Cardiac septum (tissue), 1 donor: ENCODE measurements around the gene ERMARD. TPM values are rescaled to one million over a fixed set of nuclear protein-coding genes. Genes with fewer than 3 reads are reported as not detected.
A peak's percentile ranks its signal among the peaks of the same experiment; 100 is the strongest.

Source experiments
- DNase-seq: peaks from one replicate; pipeline ENCODE4 v3.0.0-alpha.2; 2020; ENCODE audit warnings: low spot score
- intact Hi-C: fragments of 100-400 bp; cut with DNase I; formaldehyde crosslinking; loops from one replicate; pipeline ENCODE4 v1.14.0; 2022
- total RNA-seq: library from RNA; stranded (reverse); fragmentation: NEBNext Ultra II Directional; extraction: Animal tissue kit (Norgen Biotek cat#: 25700); gene quantifications from one replicate; pipeline ENCODE4 v1.2.1, GENCODE V29; 2021
- donor health status: DM: no; HTN: no; CAD: no.

The ERMARD gene
- total RNA-seq, 1 donor from 2014 or later, result 11.3 TPM

DNA sequence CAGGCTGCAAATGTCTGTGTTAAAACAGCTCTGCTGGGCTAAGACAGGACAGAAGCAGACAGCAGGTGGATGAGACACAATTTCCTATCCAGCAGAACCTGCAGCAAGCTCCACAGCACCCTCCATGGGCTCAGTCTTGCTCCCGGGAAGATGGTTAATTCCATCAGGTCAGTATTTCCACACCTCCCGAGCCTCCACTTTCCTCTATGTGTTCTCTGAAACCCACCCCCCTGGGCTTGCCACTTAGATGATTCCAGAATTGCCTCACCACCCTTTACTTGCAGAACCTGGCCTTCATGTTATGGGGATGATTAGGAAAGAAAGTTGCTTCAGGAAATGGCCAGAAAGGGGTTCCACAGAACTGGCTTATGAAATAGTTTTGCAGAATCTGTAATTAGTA is 43.8 kb downstream of the ERMARD start:
- intact Hi-C loops, result no loop called here

DNA sequence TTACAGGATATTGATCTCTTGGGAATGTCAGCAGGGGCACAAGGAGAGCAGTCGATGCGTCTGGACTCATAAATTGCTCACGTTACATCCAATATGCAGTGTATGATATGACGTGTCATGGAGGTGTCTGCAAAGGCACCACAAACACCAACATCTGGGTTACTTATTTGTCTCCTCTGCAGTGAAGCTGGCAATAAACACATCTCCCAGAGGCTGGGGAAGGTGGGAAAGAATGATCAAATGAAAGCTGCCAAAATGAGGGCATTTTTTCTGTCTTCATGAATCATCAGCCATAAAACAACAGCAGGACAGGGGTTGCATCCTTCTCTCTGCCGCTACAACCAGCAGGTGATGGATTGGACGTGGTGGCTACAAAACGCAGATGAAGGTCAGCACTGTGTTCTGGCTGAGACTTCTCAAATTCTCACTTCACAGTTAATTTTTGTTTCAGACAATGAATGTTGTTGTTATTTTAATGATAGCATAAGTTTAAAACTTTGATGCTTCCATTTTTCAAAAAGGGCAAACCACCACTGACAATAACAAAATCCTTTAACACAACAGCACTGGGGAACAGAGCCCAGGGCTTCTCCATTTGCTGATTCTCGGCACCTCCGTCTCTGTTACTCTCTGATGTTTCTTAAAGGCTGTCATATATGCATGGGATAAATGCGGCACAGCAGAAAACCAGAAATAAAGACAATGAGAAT is 47.5 kb downstream of the ERMARD start:
- DNase-seq, result no peak
- intact Hi-C loops, result no loop called here

More for the DNA sequence above, 43.8 kb downstream of the ERMARD start:
- DNase-seq, result no peak

DNA sequence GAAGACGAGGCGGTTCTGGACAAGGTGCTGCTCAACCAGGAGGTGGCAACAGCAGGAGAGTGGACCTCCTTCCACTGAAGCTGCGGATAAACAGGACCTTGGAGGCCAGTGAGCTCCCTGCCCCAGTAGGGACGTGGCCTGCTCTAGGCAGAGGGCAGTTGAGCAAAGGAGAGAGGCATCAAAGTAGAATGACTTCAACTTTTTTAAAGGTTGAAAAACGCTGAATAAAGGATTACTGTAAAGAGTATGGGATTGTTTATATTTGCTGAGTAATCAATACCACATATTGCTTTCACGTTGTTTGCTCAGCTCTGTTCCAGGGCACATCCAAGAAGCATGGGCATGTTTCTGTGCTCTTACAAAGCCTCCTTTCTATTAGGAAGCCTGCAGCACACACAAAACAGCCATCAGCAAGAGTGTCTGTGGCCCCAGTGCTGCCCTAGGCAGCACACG is 48.1 kb downstream of the ERMARD start:
- DNase-seq, result peak; percentile 33
- intact Hi-C loops, result no loop called here

DNA sequence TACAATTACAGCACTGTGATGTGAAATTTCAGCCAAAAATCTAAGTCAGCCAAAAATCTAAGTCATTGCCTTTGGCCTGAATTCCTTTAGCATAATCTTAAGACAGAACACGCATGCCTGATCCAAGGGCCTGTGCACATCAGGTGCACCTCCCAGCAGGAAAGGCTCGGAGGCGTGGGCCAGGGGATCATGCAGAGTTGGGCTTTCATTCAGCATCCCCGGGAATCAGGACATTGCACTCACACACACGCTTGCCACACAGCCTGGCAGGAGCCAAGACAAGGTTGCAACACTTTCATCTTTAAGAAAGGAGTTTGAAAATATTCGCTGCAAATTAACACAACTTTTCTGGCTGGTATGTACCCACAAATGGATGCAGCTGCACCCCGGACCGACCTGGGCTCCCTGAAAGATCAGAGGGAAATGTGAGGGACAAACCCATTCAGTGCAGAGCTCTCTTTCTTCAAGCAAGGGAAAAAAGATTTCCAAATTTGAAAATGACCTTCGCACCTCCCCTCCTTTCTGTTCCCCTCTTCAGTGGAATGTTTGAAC is 48.8 kb downstream of the ERMARD start:
- intact Hi-C loops, result no loop called here
- DNase-seq, result peak; percentile 64

GRCh38 chr6:169800668-169801395 is 49.4 kb downstream of the ERMARD start:
- peak; percentile 63 for DNase-seq
- intact Hi-C loops, result no loop called here

- no peak for DNase-seq
- intact Hi-C loops, result no loop called here
These were observed 50.2 kb downstream of the ERMARD start for GRCh38 chr6:169801396-169802160.

- intact Hi-C loops, result no loop called here
These were observed 51.4 kb downstream of the ERMARD start for GRCh38 chr6:169802790-169803189.

GRCh38 chr6:169803271-169803811 is 51.9 kb downstream of the ERMARD start:
- intact Hi-C loops, result no loop called here
- DNase-seq, result peak; percentile 63

More at GRCh38 chr6:169802790-169803189, 51.4 kb downstream of the ERMARD start:
- DNase-seq, result no peak

DNA sequence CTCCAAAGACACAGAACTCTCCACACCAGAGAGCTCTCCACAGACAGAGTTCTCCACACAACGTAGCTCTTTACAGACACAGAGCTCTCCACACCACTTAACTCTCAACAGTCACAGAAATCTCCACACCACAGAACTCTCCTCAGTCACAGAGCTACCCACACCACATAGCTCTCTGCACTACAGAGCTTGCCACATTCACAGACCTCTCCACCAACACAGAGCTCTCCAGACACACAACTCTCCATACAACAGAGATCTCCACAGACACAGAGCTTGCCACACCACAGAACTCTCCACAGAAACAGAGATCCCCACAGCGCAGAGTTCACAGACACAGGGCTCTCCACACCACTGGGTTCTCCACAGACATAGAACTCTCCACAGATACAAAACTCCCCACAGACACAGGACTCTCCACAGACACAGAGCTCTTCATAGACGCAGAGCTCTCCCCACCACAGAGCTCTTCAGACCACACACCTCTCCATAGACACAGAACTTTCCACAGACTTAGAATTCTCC is 52.5 kb downstream of the ERMARD start:
- peak; percentile 55 for DNase-seq
- intact Hi-C loops, result no loop called here

- peak; percentile 29 for DNase-seq
- intact Hi-C loops, result no loop called here
These were observed 53.0 kb downstream of the ERMARD start for GRCh38 chr6:169804427-169804826.

DNA sequence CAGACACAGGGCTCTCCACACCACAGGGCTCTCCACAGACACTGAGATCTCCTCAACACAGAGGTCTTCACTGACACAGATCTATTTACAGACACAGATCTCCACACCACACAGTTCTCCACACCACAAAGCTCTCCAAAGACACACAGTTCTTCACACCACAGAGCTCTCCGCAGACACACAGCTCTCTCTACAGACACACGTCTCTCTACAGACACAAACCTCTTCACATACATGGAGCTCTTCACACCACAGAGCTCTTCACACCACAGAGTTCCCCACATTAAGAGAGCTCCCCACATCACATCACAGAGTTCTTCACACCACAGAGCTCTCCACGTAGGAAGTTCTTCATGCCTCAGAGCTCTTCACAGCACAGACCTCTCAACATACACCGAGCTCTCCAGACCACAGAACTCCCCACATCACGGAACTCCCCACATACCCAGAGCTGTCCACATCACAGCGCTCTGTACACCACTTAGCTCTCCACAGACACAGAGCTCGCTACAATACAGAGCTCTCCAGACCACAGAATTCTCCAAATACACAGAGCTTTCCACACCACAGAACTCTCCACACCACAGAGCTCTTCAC is 53.9 kb downstream of the ERMARD start:
- intact Hi-C loops, result no loop called here

GRCh38 chr6:169806701-169807100 is 55.3 kb downstream of the ERMARD start:
- intact Hi-C loops, result no loop called here

More for the DNA sequence above, 53.9 kb downstream of the ERMARD start:
- peak; percentile 12 for DNase-seq

GRCh38 chr6:169807229-169807628 is 55.8 kb downstream of the ERMARD start:
- intact Hi-C loops, result no loop called here
- peak; percentile 24 for DNase-seq

More at GRCh38 chr6:169806701-169807100, 55.3 kb downstream of the ERMARD start:
- no peak for DNase-seq

DNA sequence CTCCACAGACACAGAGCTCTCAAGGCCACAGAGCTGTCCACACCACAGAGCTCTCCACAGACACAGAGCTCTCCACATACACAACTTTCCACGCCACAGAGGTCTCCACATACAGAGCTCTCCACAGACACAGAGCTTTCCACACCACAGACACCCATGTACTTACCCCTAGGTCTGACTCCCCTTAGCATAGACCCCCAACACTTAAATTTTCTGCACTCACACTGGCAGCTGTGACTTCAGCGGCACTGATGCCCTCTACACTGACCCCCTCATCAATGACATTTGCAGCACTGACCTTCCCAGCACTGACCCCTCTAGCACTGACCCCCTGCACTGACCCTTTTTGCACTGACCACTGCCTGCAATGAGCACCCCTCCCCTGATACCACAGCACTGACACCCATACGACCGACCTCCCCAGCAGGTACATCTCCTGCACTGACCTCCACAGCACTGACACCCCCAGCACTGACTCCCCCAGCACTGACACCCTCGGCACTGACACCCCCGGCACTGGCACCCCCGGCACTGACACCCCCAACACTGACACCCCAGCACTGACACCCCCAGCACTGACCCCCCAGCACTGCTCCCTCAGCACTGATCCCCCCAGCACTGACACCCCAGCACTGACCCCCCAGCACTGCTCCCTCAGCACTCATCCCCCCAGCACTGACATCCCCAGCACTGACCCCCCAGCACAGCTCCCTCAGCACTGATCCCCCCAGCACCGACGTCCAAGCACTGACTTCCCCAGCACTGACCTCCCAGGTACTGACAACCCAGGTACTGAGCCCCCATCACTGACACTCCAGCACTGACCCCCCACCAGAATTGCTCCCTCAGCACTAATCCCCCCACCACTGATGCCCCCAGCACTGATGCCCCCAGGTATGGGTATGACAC is 56.5 kb downstream of the ERMARD start:
- intact Hi-C loops, result no loop called here
- peak; percentile 26 for DNase-seq

GRCh38 chr6:169808608-169808967 is 57.2 kb downstream of the ERMARD start:
- DNase-seq, result no peak
- intact Hi-C loops, result no loop called here

- DNase-seq, result no peak
- intact Hi-C loops, result no loop called here
These were observed 58.0 kb downstream of the ERMARD start for GRCh38 chr6:169809386-169809785.

- intact Hi-C loops, result no loop called here
- DNase-seq, result no peak
These were observed 58.9 kb downstream of the ERMARD start for GRCh38 chr6:169810066-169810989.
